IPS DF 4.7 (cell line): Measurements from ENCODE around the gene MED25.

Experiments
- DNase-seq: peaks from one replicate; pipeline ENCODE4 v3.0.0-alpha.2; 2013; ENCODE audit warnings: low spot score; ENCODE audit errors: extremely low read depth

Gene MED25

DNA sequence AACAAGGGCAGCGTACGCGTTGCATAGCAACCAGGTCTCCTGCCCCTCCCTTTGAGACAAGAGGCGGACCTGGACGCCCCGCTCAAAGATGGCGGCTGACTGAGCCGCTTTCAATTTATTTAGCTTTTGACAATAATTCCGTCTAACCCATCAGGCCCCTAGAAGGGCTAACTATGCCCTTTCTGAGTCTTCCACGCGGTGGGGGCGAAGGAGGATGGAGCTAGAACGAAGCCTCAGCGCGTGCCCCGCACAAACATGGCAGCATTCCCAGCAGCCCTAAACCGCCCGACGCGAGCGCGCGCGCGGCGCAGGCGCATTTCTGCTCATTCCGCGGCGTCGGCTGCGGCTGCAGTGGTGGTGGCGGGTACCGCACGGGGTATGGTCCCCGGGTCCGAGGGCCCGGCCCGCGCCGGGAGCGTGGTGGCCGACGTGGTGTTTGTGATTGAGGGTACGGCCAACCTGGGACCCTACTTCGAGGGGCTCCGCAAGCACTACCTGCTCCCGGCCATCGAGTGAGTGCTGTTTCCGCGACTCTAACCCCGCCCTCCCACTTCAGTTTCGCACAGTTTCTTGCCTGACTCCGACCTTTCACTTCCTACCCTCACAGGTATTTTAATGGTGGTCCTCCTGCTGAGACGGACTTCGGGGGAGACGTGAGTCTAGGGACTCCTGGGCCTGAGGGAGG is at the start of gene MED25:
Gene MED25 (plus strand): TSS at position 326 of the 685 bp plus-strand sequence. CDS start 53 bp downstream, at position 379.
- DNase-seq = no peak

DNA sequence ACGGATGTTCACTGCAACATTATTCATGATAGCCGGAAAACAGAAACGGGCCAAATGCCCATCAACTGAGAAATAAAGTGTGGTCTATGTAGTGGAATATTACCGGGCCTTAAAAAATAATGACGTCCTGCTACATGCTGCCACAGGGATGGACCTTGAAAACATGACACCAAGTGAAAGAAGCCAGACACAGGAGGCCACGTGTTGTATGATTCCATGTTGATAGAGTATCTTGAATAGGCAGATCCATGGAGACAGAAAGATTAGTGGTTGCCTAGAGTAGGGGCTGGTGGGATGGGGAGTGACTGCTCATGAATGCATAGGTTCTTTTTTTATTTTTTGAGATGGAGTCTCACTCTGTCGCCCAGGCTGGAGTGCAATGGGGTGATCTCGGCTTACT is 47.6 kb upstream of the MED25 start:
- DNase-seq = no peak

DNA sequence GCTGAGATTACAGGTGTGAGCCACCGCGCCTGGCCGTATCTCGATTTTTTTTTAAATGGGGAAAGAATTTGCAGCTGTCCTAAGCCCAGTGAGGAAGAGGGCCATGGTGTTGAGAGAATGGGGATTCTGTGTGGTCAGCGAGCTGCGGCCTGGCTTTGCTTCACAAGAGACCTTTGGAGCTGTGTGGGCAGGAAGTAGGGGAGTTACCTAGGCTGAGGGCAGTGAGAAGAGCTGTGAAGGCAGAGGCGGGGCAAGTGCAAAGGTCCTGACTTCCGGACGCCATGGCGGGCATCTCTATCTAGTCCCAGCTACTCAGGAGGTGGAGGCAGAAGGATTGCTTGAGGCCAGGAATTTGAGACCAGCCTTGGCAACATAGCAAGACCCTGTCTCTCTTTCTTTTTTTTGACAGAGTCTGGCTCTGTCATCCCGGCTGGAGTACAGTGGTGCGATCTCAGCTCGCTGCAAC is 46.4 kb upstream of the MED25 start:
- no peak for DNase-seq

DNA sequence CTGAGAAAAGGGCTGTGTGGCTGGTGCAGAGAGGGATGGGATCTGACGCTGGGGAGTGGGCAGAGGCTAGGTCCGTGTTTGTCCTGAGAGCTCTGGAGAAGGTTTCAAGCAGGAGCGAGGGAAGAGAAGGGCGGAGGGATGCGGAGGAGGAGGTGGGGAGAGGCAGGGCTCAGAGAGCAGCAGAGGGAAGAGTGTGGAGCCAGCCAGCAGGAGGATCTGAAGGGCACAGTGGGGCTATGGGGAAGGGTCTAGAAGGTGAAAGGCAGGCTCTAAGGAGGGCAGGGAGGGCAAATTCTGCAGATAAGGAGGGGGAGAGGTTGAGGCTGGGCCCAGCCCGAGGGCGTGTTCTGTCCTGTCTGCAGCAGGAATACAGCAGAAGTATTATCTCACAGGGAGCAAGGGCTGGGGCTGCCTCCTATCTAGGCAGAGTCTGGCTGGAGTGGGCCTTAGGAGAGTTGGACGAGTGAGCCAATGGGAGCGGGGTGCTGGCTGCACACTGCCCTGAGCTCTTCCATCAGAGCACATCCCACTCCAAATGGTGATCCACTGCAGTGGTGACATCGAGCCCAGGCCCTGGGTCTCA is 45.1 kb upstream of the MED25 start:
- DNase-seq = no peak

DNA sequence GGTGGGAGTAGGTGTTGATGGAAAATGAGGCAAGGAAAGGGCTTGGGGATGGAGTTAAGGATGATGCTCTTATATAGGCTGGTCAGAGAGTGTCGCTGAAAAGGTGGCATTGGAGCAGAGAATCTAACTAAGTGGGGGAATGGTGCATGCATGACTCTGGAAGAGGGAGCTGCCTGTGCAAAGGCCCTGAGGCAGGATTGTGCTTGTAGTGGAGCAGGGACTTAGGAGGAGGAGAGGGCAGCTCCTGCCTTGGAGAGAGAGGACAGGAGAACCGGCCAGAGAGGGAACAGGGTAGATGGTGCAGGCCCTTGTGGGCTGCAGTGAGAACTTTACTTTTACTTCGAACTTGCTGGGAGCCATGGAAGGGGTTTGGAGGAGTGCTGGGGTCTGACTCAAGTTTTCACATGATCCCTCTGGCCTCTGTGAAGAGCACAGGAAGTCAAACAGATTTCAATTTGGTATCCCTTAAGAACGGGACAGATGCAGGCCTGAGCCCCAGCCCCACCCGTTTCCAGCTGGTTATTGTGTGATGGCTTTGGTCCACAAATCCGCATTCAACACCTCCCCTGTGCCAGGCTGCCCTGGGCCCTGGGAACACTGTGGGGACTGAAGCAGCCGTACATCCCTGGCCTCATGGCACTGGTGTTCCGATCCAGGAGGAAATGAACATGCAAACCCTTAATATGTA is 44.3 kb upstream of the MED25 start:
- no peak for DNase-seq

DNA sequence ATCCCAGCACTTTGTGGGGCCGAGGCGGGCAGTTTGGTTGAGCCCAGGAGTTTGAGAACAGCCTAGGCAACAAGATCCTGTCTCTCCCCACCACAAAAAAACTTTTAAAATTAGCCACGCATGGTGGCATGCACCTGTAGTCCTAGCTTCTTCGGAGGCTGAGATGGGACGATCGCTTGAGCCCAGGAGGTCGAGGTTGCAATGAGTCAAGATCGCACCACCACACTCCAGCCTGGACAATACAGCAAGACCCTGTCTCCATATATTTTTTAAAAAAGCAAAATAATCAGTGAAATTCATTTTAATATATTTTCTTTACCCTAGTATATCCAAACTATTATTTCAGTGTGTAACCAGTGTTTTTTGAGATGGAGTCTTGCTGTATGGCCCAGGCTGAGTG is 43.1 kb upstream of the MED25 start:
- DNase-seq = no peak

DNA sequence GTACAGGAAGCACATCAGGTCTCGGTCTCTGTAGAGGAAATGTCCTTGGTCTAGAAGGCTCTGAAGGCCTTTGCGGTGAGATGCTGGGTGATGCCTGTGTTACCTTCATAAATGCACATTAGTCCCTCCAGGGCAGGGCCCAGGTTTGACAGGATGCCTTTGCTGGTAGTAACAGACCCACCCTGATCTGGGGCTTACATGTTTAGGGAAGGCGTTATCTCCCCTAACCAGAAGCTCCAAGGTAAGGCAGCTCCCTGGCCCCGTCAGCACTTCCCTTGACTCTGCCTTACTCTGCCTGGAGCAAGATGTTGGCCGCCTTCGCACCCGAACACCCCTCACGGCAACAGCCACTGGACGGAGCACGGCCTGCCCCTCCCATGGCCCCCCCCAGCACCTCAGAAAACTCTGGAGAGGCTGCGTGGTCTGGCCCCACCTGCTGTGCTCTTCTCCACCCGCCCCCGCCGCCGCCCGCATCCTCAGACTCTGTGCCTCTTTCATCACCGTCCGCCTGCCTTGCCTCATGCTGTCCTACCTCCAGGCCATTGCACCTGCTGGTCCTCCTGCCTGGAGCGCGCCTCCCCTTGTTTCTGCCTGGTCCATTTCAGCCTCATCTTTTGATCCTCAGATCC is 42.2 kb upstream of the MED25 start:
- DNase-seq = no peak

DNA sequence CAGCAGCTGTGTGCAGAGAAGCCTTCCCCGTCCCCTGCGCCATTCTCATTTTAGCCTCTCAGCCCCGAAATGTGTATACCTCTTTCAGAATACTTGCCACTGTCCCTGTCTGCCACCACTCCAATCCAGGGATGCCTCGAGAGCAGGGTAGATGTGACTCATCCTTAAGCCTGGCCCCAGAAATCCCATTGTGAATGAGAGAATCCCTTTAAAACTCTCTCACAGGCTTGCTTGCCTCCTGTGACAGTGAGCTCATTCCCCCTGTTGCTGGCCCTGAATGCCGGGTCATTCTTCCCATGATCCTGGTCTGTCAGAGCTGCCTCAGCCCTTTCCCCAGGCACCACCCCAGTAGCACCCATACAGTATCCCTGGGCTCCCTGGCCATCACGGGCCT is 41.7 kb upstream of the MED25 start:
- no peak for DNase-seq

DNA sequence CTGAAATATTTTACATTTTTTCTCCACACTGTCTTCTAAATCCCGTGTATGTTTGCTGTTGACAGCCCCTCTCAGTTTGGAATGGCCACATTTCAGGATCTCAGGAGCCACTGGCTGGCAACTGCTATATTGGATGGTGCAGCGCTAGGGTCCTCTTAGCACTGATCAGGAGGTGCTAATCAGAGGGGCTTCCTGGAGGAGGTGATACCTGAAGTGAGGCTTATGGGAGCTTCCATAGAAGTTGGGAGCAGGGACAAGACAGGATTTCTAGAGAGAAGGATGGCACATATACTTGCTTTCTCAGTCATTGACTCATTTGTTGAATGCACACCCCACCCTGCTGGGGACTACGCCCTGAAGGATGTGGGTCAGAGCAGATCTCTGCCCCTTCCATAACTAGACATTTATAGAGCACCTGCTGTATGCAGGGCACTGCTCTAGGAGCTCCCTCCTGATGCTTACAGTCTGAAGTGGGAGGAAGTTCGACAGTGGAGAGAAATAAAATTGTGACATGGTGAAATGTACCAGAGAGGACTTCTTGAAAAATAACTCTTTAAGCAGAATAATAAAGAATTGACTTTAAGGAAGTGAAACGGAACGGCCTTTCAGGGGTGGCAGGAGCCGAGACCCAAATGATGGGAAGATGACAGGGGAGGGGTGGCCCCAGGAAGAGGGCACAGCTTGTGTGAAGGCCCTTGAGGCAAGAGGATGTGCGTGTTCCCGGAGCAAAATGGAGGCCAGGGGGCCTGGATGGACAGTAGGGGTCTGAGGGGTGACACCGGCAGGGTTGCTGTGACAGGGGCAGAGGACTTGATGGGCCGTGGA is 38.1 kb upstream of the MED25 start:
- DNase-seq = no peak

DNA sequence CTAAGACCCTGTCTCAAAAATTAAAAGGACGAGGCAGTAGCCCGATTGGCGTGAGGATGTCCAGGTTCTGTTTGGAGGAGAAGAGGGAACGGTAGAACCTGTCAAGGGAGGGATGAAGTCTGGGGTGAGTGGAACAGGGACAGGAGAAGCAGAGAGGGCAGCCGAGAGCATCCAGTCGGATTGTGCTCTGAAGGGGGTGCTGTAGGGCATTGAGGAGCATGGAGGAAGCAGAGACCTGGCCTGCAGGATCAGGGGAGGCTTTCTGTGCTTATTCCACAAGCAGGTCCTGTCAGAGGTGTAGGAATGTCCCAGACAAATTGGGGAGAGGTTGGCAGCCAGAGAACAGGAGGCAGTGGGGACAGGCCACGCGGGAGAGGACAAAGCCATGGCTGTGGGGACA is 37.2 kb upstream of the MED25 start:
- DNase-seq = no peak

DNA sequence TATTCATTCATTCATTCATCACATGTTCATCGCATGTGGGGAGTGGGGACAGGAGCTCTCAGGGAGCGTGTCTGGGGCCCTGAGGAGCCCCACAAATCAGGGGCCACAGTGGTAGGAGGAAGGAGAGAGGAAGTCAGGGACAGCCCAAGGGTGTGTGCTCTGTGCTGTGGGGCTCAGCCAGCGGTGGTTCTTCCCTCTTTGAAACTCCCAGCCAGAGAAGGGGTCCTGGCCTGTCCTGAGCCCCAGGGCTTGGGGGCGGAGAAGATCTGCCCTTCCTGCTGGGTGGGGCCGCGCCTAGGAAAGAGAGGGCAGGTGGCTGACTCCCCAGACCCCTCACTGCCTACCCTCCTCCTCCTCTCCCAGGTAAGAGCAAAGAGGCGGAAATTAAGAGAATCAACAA is 36.7 kb upstream of the MED25 start:
- DNase-seq = no peak

DNA sequence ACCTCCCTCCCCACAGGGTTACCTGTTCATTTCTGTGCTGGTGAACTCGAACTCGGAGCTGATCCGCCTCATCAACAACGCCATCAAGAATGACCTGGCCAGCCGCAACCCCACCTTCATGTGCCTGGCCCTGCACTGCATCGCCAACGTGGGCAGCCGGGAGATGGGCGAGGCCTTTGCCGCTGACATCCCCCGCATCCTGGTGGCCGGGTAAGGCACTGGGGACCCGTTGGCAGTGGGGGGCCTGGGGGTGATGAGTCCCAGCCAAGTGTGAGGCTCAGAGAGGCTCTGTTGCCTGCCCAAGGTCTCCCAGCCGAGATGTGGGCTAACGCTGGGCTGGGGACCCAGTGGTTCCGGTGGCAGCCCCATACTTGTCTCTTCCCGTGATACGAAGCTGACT is 35.6 kb upstream of the MED25 start:
- no peak for DNase-seq

DNA sequence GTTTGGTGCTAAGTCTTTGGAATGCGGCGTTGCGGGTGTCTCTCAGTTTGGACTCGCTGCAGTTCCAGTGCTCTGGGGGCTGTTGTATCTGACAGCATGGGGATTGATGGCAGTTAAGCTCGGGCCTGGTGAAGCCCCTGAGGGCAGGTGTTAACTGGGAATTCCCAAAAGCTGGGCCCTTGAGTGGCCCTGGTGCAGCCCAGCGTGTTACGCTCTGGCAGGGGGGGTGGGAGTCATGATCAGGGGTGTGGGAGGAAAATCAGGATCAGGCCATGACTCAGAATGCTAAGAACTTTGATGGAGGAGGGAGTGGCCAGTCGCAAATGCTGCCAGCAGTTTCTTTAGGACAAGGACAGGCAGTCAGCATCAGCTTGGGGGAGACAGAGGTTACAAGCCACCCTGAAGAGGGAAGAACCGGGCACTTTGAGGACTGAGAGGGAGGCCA is 31.7 kb upstream of the MED25 start:
- DNase-seq = no peak

DNA sequence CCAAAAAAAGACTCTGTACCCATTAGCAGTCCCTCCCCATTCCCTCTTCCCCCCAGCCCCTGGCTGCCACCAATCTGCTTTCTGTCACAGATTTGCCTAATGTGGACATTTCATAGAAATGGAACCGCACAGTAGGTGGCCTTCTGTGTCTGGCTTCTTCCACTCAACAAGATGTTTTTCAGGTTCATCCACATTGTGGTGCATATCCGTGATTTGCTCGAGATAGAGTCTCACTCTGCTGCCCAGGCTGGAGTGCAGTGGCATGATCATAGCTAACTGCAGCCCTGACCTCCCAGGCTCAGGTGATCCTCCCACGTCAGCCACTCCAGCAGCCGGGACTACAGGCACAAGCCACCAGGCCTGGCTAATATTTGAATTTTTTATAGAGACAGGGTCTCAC is 30.3 kb upstream of the MED25 start:
- no peak for DNase-seq

DNA sequence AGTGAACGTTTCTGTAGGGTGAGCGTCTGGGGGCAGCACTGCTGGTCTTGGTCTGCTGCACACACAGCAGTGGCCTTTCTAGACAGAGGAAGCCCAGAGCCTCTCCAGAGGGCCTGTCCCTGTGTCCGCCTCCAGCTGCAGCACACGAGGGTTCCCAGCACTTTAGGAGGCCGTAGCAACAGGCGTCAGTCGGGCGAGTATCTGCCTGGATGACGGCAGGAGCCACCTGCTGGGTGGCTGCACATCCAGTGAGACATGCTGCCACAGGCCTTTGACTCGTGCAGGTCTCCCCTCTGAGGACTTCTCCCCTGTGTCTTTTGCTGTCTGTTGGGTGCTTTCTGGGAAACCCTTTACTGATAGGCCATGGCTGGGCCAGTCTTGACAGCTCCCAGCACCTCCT is 29.2 kb upstream of the MED25 start:
- DNase-seq = no peak

DNA sequence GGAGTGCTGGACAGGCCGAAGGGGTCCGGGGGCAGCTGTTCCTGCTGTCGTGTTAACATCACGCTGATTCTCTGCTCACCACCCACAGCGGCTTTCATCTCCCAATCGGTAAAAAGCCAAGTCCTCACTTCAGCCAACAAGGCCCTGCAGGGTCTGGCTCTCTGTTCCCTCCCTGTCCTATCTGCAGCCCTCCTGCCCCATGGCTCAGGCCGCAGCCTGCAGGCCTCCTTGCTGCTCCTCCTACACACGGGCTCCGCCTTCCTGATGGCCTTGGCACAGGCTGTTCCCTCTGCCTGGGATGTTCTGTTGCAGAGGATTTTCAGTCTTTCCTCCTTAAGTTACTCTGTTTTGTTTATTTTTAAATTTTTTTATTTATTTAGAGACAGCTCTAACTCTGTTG is 27.2 kb upstream of the MED25 start:
- DNase-seq = no peak

DNA sequence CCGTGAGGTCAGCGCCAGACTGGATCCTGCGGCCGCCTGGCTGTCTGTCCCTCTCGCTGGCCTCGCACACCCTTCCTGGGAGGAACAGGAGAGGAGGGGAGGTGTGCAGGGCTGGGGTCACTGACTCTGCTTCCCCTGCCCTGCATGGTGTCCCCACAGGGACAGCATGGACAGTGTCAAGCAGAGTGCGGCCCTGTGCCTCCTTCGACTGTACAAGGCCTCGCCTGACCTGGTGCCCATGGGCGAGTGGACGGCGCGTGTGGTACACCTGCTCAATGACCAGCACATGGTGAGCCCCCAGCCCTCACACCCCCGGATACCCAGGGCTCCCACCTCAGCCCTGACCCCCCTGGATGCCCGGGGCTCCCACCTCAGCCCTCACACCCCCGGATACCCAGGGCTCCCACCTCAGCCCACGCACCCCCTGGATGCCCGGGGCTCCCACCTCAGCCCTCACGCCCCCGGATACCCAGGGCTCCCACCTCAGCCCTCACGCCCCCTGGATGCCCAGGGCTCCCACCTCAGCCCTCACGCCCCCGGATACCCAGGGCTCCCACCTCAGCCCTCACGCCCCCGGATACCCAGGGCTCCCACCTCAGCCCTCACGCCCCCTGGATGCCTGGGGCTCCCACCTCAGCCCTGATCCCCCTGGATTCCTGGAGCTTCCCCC is 26.2 kb upstream of the MED25 start:
- DNase-seq = no peak

DNA sequence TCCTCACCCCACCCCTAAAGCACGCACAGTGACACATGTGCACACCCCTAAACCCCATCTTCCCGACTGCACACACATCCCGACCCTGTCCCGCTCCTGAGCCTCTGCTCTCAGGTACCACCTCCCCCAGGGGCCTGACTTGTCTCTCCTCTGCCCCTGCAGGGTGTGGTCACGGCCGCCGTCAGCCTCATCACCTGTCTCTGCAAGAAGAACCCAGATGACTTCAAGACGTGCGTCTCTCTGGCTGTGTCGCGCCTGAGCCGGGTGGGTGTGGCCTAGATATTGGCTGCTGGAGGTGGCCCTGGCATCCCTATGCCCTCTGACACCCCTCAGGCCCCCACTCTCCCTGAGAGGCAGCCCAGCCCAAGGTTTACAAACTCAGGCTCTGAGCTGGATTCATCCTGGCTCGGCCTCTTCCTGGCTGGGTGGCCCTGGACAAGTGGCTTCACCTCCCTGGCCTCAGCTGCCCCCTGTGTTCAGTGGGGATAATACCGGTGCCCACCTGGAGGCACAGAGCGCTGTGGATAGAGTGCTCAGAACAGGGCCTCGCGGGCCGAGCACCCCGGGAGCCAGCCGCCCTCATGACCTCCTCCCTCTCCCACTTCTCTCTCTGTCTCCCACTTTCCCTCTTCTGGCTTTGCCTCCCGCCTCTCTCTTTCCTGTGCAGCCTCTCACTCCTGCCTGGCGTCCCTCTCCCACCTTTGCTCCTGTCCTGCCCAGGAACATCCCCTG is 25.1 kb upstream of the MED25 start:
- no peak for DNase-seq

DNA sequence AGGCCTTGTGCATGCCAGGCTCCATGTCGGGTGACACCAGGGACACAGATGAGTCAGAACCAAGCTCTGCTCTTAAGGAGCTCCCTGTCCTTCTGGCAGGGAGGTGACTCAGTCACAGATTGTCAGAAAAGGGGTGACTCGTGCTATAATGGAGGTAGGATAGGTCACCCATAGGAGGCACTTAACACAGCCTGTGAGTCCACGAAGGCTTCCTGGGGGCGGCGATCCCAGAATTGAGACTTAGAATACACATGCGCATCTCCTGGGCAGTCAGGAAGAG is 24.6 kb upstream of the MED25 start:
- no peak for DNase-seq

DNA sequence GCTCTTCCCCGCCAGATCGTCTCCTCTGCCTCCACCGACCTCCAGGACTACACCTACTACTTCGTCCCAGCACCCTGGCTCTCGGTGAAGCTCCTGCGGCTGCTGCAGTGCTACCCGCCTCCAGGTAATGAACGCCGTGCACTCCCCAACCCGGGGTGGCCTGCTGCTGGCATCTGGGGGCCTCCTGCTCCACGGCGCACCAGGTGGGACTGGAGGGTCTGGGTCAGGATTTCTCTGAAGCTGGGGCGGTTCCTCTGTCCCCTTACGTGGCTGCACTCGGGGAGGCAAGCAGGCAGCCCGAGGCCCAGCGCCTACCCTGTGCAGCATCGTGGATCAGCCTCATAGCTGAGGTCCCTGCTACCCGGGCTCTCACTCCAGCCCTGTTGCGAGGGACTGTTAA is 22.5 kb upstream of the MED25 start:
- no peak for DNase-seq
